ENCODE data around the gene TLE6. TPM values are rescaled to one million over a fixed set of nuclear protein-coding genes. Genes with fewer than 3 reads are reported as not detected.

TLE6 gene
- polyA plus RNA-seq, 1 donor from 2014 or later = 5.7 TPM

DNA sequence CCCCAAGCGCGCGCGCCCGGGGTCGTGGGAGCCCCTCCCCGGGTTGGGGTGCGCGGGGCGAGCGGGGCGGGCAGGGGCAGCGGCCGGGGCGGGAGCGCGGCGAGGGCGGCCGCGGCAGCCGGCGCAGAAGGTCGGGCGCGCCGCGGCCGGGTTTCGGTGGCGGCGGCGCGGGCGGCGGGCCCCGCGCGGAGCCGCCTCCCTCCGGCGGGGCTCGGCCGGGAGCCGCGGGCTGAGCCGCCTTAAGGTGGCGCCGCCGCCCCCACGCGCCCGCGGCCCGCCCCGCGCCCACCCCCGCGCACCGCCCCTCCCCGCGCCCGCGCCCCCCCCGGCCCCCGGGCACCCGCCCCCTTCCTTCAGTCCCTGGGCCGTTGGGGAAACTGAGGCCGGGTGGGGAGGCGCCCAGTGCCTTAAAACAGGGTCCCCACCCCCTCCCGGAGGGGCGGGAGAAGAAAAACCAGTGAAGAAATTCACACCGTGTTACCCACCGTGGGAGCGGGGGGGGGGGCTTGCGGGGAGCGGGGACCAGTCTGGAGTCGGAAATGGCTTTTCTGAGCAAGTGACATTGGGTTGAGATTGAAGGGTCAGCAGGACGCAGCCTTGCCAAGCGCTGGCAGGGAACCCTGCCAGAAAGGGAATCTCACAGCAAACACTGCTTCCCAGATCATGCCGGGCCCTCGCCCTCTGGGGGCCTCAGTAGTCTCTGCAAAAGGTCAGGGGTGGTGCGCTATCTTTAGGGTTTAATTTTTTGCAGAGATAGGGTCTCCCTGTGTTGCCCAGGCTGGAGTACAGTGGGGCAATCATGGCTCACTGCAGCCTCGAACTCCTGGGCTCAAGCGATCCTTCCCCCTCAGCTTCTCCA lies 51.9 kb downstream of the TLE6 start, which contains the start of gene TLE2:
Gene TLE2 (minus strand): TSS at position 216 of the 859 bp plus-strand sequence. CDS start 376 bp downstream, outside the sequence.
- Histone ChIP-seq H3K27me3 (ENCODE audit: insufficient read depth, low read depth, low read length) (peaks cover 91% of the 10 kb centered on the region), H3K27ac (ENCODE audit: low read length) (no peak within 1 kb of the TSS), H3K79me2 (replicated peaks; ENCODE audit: insufficient read depth, low read length) (no peaks in the 10 kb centered on the region)

DNA sequence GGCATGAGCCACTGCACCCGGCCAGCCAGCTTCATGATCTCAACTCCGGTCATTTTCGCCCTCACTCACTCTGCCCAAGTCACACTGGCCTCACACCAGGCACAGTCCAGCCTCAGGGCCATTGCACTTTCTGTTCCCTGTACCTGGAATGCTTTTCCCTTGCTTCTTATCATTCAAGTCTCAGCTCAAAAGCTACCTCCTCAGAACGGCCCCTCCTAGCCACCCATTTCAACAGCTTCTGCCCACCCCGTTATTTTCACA lies 54.2 kb downstream of the TLE6 start:
- no peaks in the 10 kb centered on the region for H3K9me3 ChIP-seq (ENCODE audit: low read length)
- no peak overlapping the region for H3K4me2 ChIP-seq (ENCODE audit: low read length)
- TF ChIP-seq EZH2 (IDR thresholded peaks at IDR 0.05; ENCODE audit: borderline replicate concordance, insufficient read depth, low read length, poor library complexity, severe bottlenecking) = no peak
- TF ChIP-seq, protein P1, sequence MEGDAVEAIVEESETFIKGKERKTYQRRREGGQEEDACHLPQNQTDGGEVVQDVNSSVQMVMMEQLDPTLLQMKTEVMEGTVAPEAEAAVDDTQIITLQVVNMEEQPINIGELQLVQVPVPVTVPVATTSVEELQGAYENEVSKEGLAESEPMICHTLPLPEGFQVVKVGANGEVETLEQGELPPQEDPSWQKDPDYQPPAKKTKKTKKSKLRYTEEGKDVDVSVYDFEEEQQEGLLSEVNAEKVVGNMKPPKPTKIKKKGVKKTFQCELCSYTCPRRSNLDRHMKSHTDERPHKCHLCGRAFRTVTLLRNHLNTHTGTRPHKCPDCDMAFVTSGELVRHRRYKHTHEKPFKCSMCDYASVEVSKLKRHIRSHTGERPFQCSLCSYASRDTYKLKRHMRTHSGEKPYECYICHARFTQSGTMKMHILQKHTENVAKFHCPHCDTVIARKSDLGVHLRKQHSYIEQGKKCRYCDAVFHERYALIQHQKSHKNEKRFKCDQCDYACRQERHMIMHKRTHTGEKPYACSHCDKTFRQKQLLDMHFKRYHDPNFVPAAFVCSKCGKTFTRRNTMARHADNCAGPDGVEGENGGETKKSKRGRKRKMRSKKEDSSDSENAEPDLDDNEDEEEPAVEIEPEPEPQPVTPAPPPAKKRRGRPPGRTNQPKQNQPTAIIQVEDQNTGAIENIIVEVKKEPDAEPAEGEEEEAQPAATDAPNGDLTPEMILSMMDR (IDR thresholded peaks at IDR 0.05; ENCODE audit: poor library complexity, severe bottlenecking) = no peak
- no peak overlapping the region for H3K9ac ChIP-seq (ENCODE audit: low read length)
- H3F3A ChIP-seq (ENCODE audit: insufficient read depth, low read length, poor library complexity, severe bottlenecking) = no peaks in the 10 kb centered on the region
- peaks cover 80% of the 10 kb centered on the region for H3K27me3 ChIP-seq (ENCODE audit: insufficient read depth, low read depth, low read length)
- H4K20me1 ChIP-seq (ENCODE audit: insufficient read depth) = no peaks in the 10 kb centered on the region
- H3K36me3 ChIP-seq (ENCODE audit: insufficient read depth, low read length) = no peaks in the 10 kb centered on the region
- no peak overlapping the region for H3K4me3 ChIP-seq (ENCODE audit: low read length)
- no peaks in the 10 kb centered on the region for H3K79me2 ChIP-seq (replicated peaks; ENCODE audit: insufficient read depth, low read length)
- no peak overlapping the region for H3K27ac ChIP-seq (ENCODE audit: low read length)
- no peak overlapping the region for H2AFZ ChIP-seq (ENCODE audit: low read depth, low read length)
- H3K9me2 ChIP-seq (ENCODE audit: insufficient read depth, low read length) = no peaks in the 10 kb centered on the region

More for the DNA sequence above, 51.9 kb downstream of the TLE6 start, which contains the start of gene TLE2:
- peak within 1 kb of the TSS; percentile 62 for H3K4me3 ChIP-seq (ENCODE audit: low read length)
- H3K4me2 ChIP-seq (ENCODE audit: low read length) = no peak within 1 kb of the TSS
- H4K20me1 ChIP-seq (ENCODE audit: insufficient read depth) = no peaks in the 10 kb centered on the region
- no peaks in the 10 kb centered on the region for H3K9me3 ChIP-seq (ENCODE audit: low read length)
- H3K9me2 ChIP-seq (ENCODE audit: insufficient read depth, low read length) = no peaks in the 10 kb centered on the region
- no peak within 1 kb of the TSS for H2AFZ ChIP-seq (ENCODE audit: low read depth, low read length)
- peak within 1 kb of the TSS; percentile 42 for H3K9ac ChIP-seq (ENCODE audit: low read length)
- no peaks in the 10 kb centered on the region for H3K36me3 ChIP-seq (ENCODE audit: insufficient read depth, low read length)
- H3F3A ChIP-seq (ENCODE audit: insufficient read depth, low read length, poor library complexity, severe bottlenecking) = no peaks in the 10 kb centered on the region
- TF ChIP-seq RAD21 (conservative IDR thresholded peaks at IDR 0.05) (no peak), POLR2AphosphoS5 (IDR thresholded peaks at IDR 0.05) (no peak), EP300 (conservative IDR thresholded peaks at IDR 0.05; ENCODE audit: poor library complexity, severe bottlenecking) (no peak), TAF1 (IDR thresholded peaks at IDR 0.05; ENCODE audit: low read depth) (no peak), EZH2 (IDR thresholded peaks at IDR 0.05; ENCODE audit: borderline replicate concordance, insufficient read depth, low read length, poor library complexity, severe bottlenecking) (no peak), SMC3 (conservative IDR thresholded peaks at IDR 0.05; ENCODE audit: poor library complexity) (no peak), MXI1 (conservative IDR thresholded peaks at IDR 0.05; ENCODE audit: poor library complexity, severe bottlenecking) (no peak)
- TF ChIP-seq, protein P1 (IDR thresholded peaks at IDR 0.05; ENCODE audit: poor library complexity, severe bottlenecking) = no peak
- TF ChIP-seq, protein P2, sequence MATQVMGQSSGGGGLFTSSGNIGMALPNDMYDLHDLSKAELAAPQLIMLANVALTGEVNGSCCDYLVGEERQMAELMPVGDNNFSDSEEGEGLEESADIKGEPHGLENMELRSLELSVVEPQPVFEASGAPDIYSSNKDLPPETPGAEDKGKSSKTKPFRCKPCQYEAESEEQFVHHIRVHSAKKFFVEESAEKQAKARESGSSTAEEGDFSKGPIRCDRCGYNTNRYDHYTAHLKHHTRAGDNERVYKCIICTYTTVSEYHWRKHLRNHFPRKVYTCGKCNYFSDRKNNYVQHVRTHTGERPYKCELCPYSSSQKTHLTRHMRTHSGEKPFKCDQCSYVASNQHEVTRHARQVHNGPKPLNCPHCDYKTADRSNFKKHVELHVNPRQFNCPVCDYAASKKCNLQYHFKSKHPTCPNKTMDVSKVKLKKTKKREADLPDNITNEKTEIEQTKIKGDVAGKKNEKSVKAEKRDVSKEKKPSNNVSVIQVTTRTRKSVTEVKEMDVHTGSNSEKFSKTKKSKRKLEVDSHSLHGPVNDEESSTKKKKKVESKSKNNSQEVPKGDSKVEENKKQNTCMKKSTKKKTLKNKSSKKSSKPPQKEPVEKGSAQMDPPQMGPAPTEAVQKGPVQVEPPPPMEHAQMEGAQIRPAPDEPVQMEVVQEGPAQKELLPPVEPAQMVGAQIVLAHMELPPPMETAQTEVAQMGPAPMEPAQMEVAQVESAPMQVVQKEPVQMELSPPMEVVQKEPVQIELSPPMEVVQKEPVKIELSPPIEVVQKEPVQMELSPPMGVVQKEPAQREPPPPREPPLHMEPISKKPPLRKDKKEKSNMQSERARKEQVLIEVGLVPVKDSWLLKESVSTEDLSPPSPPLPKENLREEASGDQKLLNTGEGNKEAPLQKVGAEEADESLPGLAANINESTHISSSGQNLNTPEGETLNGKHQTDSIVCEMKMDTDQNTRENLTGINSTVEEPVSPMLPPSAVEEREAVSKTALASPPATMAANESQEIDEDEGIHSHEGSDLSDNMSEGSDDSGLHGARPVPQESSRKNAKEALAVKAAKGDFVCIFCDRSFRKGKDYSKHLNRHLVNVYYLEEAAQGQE (IDR thresholded peaks at IDR 0.05; ENCODE audit: borderline replicate concordance) = no peak
